Activated CD8-positive, alpha-beta memory T cell treated with anti-CD3 and anti-CD28 coated beads, Interleukin-2, amount 10 ng/mL, durations not matched to agents 7 days and 5 days (primary cell): Measurements from ENCODE around the gene KRTAP5-3. TPM values are rescaled to one million over a fixed set of nuclear protein-coding genes. Genes with fewer than 3 reads are reported as not detected.
A peak's percentile ranks its signal among the peaks of the same experiment; 100 is the strongest.

Experiments used
- ATAC-seq: fragments of 150-1000 bp; cut with Tn5 transposase; one replicate; pipeline ENCODE4 v1.10.0; 2021; ENCODE audit warnings: moderate library complexity
- CTCF ChIA-PET: fragments of 350-600 bp; sonication (Branson Sonifier 250); formaldehyde crosslinking; loops from one replicate; lab custom pipeline; 2021; ENCODE audit warnings: antibody characterized with exemption; lab: Charles Lee
- DNase-seq: peaks from one replicate; pipeline ENCODE4 v3.0.0-alpha.2; 2020
- H3K27ac Mint-ChIP-seq: one replicate; pipeline ENCODE4 v1.8.0; 2021; ENCODE audit warnings: mild to moderate bottlenecking, mixed read lengths
- H3K27me3 Mint-ChIP-seq: one replicate; pipeline ENCODE4 v1.8.0; 2021; ENCODE audit warnings: mixed read lengths
- H3K36me3 Mint-ChIP-seq: one replicate; pipeline ENCODE4 v1.8.0; 2021; ENCODE audit warnings: mild to moderate bottlenecking, mixed read lengths
- H3K4me1 Mint-ChIP-seq: one replicate; pipeline ENCODE4 v1.8.0; 2021; ENCODE audit warnings: mixed read lengths
- H3K4me3 Mint-ChIP-seq: one replicate; pipeline ENCODE4 v1.8.0; 2021; ENCODE audit warnings: mild to moderate bottlenecking, moderate library complexity, mixed read lengths
- H3K9me3 Mint-ChIP-seq: one replicate; pipeline ENCODE4 v1.8.0; 2022; ENCODE audit warnings: low read depth, mixed read lengths
- total RNA-seq, 2 experiments: library from RNA; stranded (reverse); gene quantifications; one replicate each; pipeline ENCODE4 v1.2.3, GENCODE V29; 2021

The KRTAP5-3 gene, protein sequence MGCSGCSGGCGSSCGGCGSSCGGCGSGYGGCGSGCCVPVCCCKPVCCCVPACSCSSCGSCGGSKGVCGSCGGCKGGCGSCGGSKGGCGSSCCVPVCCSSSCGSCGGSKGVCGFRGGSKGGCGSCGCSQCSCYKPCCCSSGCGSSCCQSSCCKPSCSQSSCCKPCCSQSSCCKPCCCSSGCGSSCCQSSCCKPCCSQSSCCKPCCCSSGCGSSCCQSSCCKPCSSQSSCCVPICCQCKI
- not detected for total RNA-seq

DNA sequence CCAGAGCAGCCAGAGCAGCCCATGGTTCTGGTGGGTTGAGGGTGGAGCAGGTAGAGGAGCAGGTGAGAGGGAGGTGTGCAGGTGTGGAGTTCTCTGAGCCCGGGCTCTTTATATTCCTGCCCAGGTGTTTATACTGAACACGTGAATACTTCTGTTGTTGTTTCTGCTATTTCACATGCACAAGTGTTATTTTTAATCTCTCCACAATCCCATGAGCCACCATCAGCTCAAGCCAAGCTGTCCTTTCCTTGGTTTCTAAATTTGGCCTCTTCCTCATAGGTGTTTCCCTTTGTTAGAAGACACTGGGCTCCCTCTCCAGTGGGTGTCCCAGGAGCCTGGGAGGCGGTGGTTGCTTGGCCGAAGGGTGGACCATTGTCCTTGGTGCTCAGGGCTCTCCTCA lies at the start of gene KRTAP5-3:
Gene KRTAP5-3 (minus strand): TSS at position 101 of the 400 bp plus-strand sequence. CDS start 78 bp downstream, at position 23.
- no peaks in the 10 kb centered on the region for H3K36me3 Mint-ChIP-seq
- H3K27ac Mint-ChIP-seq: no peak within 1 kb of the TSS
- no peak for DNase-seq
- peaks cover 7% of the 10 kb centered on the region for H3K4me1 Mint-ChIP-seq
- ATAC-seq: no peak
- H3K9me3 Mint-ChIP-seq: no peaks in the 10 kb centered on the region
- H3K27me3 Mint-ChIP-seq: peaks cover 24% of the 10 kb centered on the region
- CTCF ChIA-PET: interaction anchor here (1.5 kb wide), 1 partner anchor 13 kb away, joined by 8 read pairs; no protein-coding TSS in a partner anchor
- no peak within 1 kb of the TSS for H3K4me3 Mint-ChIP-seq

DNA sequence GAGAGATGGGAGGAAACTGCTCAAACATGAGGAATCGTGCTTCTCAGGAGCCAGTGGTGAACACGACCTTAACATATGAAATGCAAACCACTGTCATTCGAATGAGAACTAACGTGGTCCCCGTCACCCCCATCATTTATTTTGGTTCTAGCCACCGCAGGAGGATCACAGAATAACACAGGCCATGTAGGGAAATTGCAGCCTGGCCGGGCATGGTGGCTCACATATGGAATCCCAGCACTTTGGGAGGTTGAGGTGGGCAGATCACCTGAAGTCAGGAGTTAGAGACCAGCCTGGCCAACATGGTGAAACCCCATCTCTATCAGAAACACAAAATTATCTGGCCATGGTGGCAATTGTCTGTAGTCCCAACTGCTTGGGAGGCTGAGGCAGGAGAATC lies 48.4 kb upstream of the KRTAP5-3 start:
- Mint-ChIP-seq H3K36me3 (no peaks in the 10 kb centered on the region), H3K27me3 (peaks cover 40% of the 10 kb centered on the region), H3K27ac (no peak overlapping the region), H3K4me3 (no peak overlapping the region), H3K4me1 (peaks cover 2% of the 10 kb centered on the region), H3K9me3 (no peaks in the 10 kb centered on the region)
- ATAC-seq (no peak), DNase-seq (no peak)
- CTCF ChIA-PET: interaction anchor here (0.9 kb wide), 1 partner anchor 37 kb away, joined by 5 read pairs; no protein-coding TSS in a partner anchor

DNA sequence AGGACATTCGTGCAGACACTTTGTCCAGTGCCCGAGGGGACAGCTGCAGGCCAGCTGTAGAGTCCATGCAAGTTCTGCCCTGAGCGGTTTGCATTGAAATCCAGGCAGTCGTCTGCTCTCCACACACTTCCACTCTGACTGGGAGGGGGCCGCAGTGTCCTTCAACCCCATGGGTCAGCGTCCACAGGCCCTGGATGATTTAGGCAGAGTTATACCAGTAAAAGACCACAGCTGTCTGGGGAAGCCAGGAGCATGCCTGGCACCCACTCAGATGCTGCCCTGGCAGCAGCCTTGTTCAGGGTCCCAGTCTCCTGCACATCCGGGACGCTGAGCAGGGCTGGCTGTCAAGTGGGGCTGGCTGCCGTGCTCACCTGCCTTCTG lies 47.8 kb upstream of the KRTAP5-3 start:
- H3K4me1 Mint-ChIP-seq: peaks cover 2% of the 10 kb centered on the region
- ATAC-seq: no peak
- CTCF ChIA-PET: interaction anchor here (0.9 kb wide), 1 partner anchor 38 kb away, joined by 5 read pairs; no protein-coding TSS in a partner anchor
- no peaks in the 10 kb centered on the region for H3K36me3 Mint-ChIP-seq
- H3K27me3 Mint-ChIP-seq: peaks cover 42% of the 10 kb centered on the region
- no peaks in the 10 kb centered on the region for H3K9me3 Mint-ChIP-seq
- H3K4me3 Mint-ChIP-seq: no peak overlapping the region
- no peak for DNase-seq
- no peak overlapping the region for H3K27ac Mint-ChIP-seq

DNA sequence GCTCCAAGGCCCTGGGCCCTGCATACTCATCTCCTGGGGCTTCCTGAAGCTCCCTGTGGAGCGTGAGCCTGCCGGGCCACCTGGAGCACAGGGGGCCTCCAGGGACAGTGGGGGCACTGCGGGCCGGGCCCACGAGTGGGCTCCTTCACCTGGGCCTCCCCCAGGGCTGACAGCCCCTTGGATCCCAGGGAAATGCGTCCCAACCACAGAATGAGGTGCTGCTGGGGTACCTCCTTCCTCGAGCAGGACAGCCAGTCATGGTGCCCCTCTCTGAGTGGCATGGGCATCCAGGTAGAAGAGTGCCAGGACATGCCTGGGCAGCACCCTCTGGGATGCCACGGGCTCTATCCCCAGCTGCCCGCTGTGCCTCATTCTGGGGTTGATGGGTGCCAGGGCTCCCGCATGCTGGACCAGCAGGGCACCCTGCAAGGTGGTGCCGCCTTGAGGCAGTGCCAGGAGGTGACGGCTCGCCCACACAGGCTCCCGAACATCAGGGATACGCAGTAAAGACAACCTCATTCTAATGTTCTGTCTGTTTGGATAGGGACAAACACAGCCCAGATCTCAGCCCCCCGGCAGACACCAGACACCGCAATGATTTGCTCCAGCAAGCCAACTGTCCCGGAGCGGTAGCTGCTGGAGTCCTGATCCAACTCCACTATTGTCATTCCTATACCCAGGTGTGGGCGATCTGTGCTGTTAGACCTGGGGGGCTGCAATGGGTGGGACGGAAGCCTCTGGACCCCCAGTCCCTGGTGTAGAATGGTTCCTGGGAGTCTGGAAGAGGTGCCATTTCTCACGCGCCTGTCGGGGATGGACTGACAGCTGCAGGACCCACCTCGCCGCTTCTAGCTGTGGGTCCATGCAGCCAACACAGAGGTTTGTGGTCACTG lies 47.2 kb upstream of the KRTAP5-3 start:
- Mint-ChIP-seq H3K27ac (no peak overlapping the region), H3K27me3 (peaks cover 40% of the 10 kb centered on the region), H3K36me3 (no peaks in the 10 kb centered on the region), H3K4me1 (peaks cover 2% of the 10 kb centered on the region), H3K4me3 (no peak overlapping the region), H3K9me3 (no peaks in the 10 kb centered on the region)
- DNase-seq (no peak), ATAC-seq (no peak)
- CTCF ChIA-PET: interaction anchor here (0.9 to 5.7 kb wide), 2 partner anchors 38 to 142 kb away, joined by 3 to 104 read pairs; no protein-coding TSS in a partner anchor

DNA sequence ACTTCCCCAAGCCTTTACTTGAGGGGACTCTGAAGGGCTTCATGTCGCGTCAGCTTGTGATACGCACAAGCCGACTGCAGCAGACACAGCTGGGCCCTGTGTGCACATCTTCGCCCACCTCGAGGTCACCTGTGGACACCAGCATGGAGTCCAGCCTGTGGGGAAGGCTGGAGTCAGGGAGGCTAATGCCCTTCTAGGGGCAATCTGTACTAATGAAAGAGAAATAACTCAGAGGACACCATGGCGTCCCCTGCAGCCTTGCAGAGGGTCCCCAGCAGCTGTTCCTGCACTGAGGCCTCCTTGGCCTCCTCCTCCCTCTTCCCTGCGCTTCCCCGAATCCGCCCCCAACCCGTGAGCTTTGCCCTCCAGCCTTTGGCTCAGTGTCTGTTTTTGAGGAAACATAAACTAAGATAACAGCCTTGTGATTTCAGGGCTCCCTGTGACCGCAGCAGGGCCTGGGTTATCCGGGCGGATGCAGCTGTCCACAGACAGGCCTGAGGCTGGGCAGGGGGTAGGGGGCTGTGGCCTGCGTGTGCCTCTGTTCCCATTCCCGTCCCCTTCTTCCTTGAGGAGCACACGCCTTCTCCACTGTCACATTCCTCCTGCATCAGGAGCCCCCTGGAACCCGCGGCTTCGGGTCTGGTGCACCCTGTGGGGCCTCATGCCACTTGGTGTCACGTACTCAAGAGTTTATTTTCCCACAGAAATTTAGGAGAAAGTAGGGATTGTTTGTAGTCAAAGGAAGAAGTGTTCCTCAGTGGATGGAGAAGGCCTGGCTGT lies 46.3 kb upstream of the KRTAP5-3 start:
- Mint-ChIP-seq H3K27me3 (peaks cover 32% of the 10 kb centered on the region), H3K36me3 (no peaks in the 10 kb centered on the region), H3K4me3 (no peak overlapping the region), H3K27ac (no peak overlapping the region), H3K4me1 (peaks cover 2% of the 10 kb centered on the region), H3K9me3 (no peaks in the 10 kb centered on the region)
- ATAC-seq (no peak), DNase-seq (no peak)
- CTCF ChIA-PET: interaction anchor here (0.9 to 5.7 kb wide), 5 partner anchors 15 to 497 kb away, joined by 3 to 104 read pairs (median 36); no protein-coding TSS in a partner anchor

DNA sequence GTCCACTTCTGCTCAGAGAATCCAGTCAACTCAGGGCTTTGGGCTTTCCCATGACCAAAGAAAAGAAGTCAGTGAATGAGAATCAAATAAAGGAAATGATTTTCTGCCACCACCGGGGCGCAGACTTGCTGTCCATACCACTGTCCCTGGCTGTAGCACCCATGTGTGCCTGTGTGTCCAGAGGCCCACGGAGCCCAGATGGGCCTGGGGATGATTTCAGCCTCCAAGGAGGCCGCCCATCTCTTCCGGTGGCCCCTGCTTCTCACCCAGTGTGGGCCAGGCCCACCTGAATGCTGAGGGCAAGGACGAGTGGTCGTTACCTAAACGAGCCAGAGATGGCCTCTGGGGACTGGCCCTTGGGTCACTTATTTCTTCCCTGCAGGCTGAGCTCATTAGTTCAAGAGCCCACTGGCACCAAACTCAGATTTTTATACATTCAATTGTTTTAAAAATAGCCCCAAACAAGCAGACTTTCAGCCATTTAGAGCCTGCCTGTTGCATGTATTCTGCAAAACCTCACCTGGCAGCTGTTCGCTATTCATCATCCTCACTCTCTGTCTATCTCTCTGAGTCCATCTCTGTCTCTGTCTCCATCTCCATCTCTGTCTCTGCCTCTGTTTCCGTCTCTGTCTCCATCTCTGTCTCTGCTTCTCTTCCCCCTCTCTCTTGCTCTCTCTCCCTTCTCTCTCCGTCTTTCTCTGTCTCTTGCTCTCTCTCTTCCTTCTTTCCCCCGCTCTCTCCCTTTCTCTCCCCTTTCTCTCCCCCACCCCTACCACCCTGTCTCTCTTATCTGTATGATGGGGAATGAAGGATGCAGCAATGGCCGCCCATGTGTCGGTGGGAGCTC lies 45.5 kb upstream of the KRTAP5-3 start:
- CTCF ChIA-PET: interaction anchor here (0.9 to 5.7 kb wide), 22 partner anchors 15 to 498 kb away, joined by 3 to 104 read pairs (median 8); no protein-coding TSS in a partner anchor
- Mint-ChIP-seq H3K4me1 (no peaks in the 10 kb centered on the region), H3K9me3 (no peaks in the 10 kb centered on the region), H3K27me3 (peaks cover 26% of the 10 kb centered on the region), H3K4me3 (no peak overlapping the region), H3K27ac (no peak overlapping the region), H3K36me3 (no peaks in the 10 kb centered on the region)
- DNase-seq: no peak
- ATAC-seq: no peak

DNA sequence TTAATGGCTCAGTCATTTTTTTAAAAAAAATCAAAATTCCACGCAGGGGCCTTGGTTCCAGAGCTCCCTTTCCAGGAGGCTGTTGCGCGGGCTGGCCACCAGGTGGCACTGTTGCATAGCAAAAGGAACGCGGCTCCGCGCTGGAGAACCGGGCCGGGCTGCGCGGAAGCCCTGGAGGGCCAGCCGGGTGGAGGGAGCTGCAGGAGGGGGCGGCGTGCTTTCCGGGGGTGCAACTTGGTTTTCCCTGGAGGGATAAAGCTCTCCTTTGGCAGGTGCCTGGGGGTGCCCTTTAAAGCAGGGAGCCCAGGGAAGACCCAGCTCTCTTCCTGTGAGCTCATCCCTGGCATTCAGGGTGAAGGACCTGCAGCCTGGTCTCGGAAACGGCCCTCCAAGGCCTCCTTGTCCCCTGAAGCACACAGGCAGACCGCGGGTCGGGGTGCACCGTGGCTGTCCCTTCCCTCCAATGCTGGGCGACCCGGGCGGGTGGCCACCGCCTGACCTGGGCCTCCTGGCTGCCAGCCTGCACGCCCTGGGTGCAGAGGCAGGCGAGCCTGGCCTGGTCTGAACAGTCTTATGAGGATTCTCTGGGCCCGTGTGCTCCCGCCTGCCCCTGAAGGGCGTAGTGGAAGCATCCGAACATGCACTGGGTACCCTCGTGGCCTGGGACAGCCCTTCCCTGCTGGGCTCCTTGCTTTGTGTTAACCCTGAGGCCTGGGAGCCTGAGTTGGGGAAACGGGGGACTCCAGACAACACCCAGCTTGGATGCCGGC lies 44.7 kb upstream of the KRTAP5-3 start:
- H3K4me1 Mint-ChIP-seq: no peaks in the 10 kb centered on the region
- ATAC-seq: peak; percentile 87
- peaks cover 22% of the 10 kb centered on the region for H3K27me3 Mint-ChIP-seq
- no peak overlapping the region for H3K4me3 Mint-ChIP-seq
- no peaks in the 10 kb centered on the region for H3K36me3 Mint-ChIP-seq
- peak; percentile 76 for DNase-seq
- CTCF ChIA-PET: interaction anchor here (0.6 to 5.7 kb wide), 65 partner anchors 9 to 792 kb away, joined by 3 to 104 read pairs (median 4); partner anchors contain the start of genes C11orf21, INS, KCNQ1 and TNNI2
- H3K27ac Mint-ChIP-seq: no peak overlapping the region
- no peaks in the 10 kb centered on the region for H3K9me3 Mint-ChIP-seq

DNA sequence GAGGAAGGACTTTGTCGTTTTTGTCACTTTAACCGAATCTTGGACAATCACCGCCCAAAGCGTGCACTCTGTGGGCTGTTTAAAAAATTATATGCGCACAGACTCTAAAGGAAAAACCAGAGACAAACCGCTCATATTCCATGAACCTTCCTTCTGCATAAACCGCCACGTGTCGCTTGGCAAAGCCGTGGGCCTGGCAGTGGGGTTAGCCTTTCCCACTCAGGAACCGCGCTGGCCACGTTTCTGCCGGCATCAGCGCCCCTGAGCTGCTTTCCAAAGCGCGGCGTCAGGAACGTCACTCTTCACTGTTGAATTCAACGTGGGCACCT lies 44.1 kb upstream of the KRTAP5-3 start:
- CTCF ChIA-PET: interaction anchor here (0.6 to 5.7 kb wide), 65 partner anchors 9 to 793 kb away, joined by 3 to 104 read pairs (median 4); partner anchors contain the start of genes C11orf21, INS, KCNQ1 and TNNI2
- Mint-ChIP-seq H3K4me3 (no peak overlapping the region), H3K36me3 (no peaks in the 10 kb centered on the region), H3K4me1 (no peaks in the 10 kb centered on the region), H3K27me3 (peaks cover 18% of the 10 kb centered on the region), H3K27ac (no peak overlapping the region), H3K9me3 (no peaks in the 10 kb centered on the region)
- no peak for DNase-seq
- ATAC-seq: no peak

DNA sequence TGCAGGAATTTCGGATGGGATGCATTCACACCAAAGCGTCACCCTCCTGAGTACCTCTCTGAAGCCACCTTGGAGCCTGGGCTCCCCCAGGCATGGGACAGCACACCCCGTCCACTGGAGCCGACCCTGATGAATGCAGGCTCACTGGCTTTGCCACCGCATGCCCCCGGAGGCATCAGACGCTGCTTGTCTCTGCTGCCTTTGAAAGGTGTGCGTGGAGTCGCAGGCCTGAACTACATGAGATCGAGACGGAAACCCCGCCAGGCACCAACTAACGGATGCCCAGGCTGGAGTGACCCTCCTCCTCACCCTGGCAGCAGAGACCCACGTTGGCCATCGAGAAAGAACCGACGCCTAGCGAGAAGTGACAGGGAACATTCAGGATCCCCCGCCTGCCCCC lies 43.8 kb upstream of the KRTAP5-3 start:
- DNase-seq (no peak), ATAC-seq (no peak)
- no peaks in the 10 kb centered on the region for H3K9me3 Mint-ChIP-seq
- no peak overlapping the region for H3K4me3 Mint-ChIP-seq
- H3K27me3 Mint-ChIP-seq: peaks cover 22% of the 10 kb centered on the region
- no peaks in the 10 kb centered on the region for H3K36me3 Mint-ChIP-seq
- H3K4me1 Mint-ChIP-seq: no peaks in the 10 kb centered on the region
- CTCF ChIA-PET: interaction anchor here (0.6 to 5.7 kb wide), 63 partner anchors 8 to 793 kb away, joined by 3 to 104 read pairs (median 4); partner anchors contain the start of genes C11orf21, INS, KCNQ1 and TNNI2
- H3K27ac Mint-ChIP-seq: no peak overlapping the region

DNA sequence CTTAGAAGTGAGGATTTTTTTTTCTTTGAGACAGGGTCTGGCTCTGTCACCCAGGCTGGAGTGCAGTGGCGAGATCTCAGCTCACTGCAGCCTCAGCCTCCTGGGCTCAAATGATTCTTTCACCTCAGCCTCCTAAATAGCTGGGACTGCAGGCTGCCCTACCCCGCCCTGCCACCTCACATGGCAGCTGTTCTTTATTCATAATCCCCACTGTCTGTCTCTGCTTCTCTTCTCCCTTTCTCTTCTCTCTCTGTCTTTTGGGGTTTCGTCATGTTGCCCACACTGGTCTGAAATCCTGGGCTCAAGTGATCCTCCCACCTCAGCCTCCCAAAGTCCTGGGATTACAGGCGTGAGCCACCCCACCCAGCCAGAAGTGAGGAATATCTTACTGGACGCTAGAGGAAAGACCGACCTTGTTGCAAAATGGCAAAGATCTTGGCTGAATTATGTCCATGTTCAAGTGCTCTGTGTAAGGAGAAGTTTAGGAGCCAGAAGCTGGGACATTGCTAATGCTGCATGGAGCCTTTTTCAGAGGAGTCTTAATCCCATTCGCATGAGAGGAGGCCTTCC lies 43.2 kb upstream of the KRTAP5-3 start:
- H3K4me3 Mint-ChIP-seq: no peak overlapping the region
- no peaks in the 10 kb centered on the region for H3K9me3 Mint-ChIP-seq
- peaks cover 19% of the 10 kb centered on the region for H3K27me3 Mint-ChIP-seq
- CTCF ChIA-PET: interaction anchor here (1.3 to 5.7 kb wide), 4 partner anchors 9 to 181 kb away, joined by 4 to 104 read pairs (median 24); no protein-coding TSS in a partner anchor
- H3K4me1 Mint-ChIP-seq: no peaks in the 10 kb centered on the region
- no peak for DNase-seq
- H3K36me3 Mint-ChIP-seq: no peaks in the 10 kb centered on the region
- no peak for ATAC-seq
- H3K27ac Mint-ChIP-seq: no peak overlapping the region

DNA sequence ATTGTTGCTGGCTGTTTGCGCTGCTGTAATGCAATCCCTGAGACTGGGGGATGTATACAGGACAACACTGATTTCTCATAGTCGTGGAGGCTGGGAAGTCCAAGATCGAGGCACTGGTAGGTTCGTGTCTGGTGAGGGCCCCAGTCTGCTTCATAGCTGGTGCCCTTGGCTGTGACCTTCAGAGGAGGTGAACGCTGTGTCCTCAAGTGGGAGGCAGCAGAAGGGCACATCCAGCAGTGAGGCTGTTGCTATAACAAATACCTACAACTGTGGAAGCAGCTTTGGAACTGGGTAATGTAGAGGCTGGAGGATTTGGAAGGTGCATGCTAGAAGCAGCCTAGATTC lies 42.6 kb upstream of the KRTAP5-3 start:
- Mint-ChIP-seq H3K36me3 (no peaks in the 10 kb centered on the region), H3K27ac (no peak overlapping the region)
- ATAC-seq: no peak

More for the DNA sequence above, 42.6 kb upstream of the KRTAP5-3 start:
- no peaks in the 10 kb centered on the region for H3K4me1 Mint-ChIP-seq
- CTCF ChIA-PET: interaction anchor here (1.3 to 5.7 kb wide), 3 partner anchors 8 to 182 kb away, joined by 4 to 104 read pairs (median 11); no protein-coding TSS in a partner anchor
- peaks cover 19% of the 10 kb centered on the region for H3K27me3 Mint-ChIP-seq
- DNase-seq: no peak
- H3K9me3 Mint-ChIP-seq: no peaks in the 10 kb centered on the region
- H3K4me3 Mint-ChIP-seq: no peak overlapping the region
